Upper lobe of left lung (tissue), 6 donors: ENCODE results near the gene TRAP1. TPM values are rescaled to one million over a fixed set of nuclear protein-coding genes. Genes with fewer than 3 reads are reported as not detected.

Source experiments
- ATAC-seq, 2 donors: fragments of 200-7000 bp; cut with Tn5 transposase; one replicate each; pipeline ENCODE4 v1.9.1; 2022; ENCODE audit warnings: mild to moderate bottlenecking in 2 of 2, moderate library complexity in 2 of 2; ENCODE audit not compliant: low FRiP score in 2 of 2
- DNase-seq, 2 donors: peaks; one replicate each; pipeline ENCODE4 v3.0.0-alpha.2; 2019 to 2020
- H3K27ac ChIP-seq, 4 donors: fragments of 200-600 bp; sonication (generic); one replicate each; pipeline ENCODE4 v1.5.1; 2016 to 2019
- H3K27me3 ChIP-seq, 4 donors: fragments of 200-600 bp; sonication (generic); one replicate each; pipeline ENCODE4 v1.5.1; 2017 to 2019
- H3K36me3 ChIP-seq, 4 donors: fragments of 200-600 bp; sonication (generic); one replicate each; pipeline ENCODE4 v1.5.1; 2016 to 2019
- H3K4me1 ChIP-seq, 4 donors: fragments of 200-600 bp; sonication (generic); one replicate each; pipeline ENCODE4 v1.5.1; 2018 to 2019
- H3K4me3 ChIP-seq, 4 donors: fragments of 200-600 bp; sonication (generic); one replicate each; pipeline ENCODE4 v1.5.1; 2017 to 2019; ENCODE audit warnings: mild to moderate bottlenecking in 2 of 4, moderate library complexity in 1 of 4
- H3K9me3 ChIP-seq, 4 donors: fragments of 200-600 bp; sonication (generic); one replicate each; pipeline ENCODE4 v1.5.1; 2018 to 2019
- EP300 ChIP-seq, 4 donors: sonication (generic); formaldehyde crosslinking; IDR thresholded peaks; one replicate each; pipeline ENCODE4 v1.5.1; 2017; ENCODE audit warnings: antibody characterized with exemption in 4 of 4, control low read depth in 2 of 4
- POLR2A ChIP-seq, 4 donors: fragments of 450-650 bp; IDR thresholded peaks; one replicate each; pipeline ENCODE4 v1.5.1; 2016 to 2017; ENCODE audit warnings: antibody characterized with exemption in 4 of 4, mild to moderate bottlenecking in 2 of 4
- POLR2AphosphoS5 ChIP-seq, 2 donors: sonication (generic); formaldehyde crosslinking; IDR thresholded peaks; one replicate each; pipeline ENCODE4 v1.5.1; 2017; ENCODE audit warnings: antibody characterized with exemption in 2 of 2
- WGBS, 2 donors: methylation state at CpG; one replicate each; pipeline ENCODE4 v1.1.5; 2017 to 2018; 5-methylcytosine and 5-hydroxymethylcytosine counted together
- total RNA-seq, 6 donors: library from RNA; depleted of rRNA in 4 of 6; stranded (reverse); fragments of >200 nt in 4 of 6; gene quantifications; one replicate each; pipeline versions ENCODE4 v1.1.0 to v1.2.1, GENCODE V29; 2016 to 2021
- TF ChIP-seq, protein P1 (sequence below), 6 experiments: fragments of 450-650 bp in 4 of 6; fragments of 200-600 bp in 2 of 6; sonication (generic) in 2 of 6; IDR thresholded peaks; one replicate each; pipeline ENCODE4 v1.5.1; 2016 to 2019; ENCODE audit warnings: antibody characterized with exemption in 6 of 6
- donor health status: DM: no; HTN: no; CAD: no; lungs with moderate emphysema.
- donor health status: DM: no; HTN: yes; CAD: no; lungs with severe emphysema.

TRAP1 gene
- total RNA-seq, 6 donors from 2014 or later: 48.0 to 81.7 (median 55.0) TPM

DNA sequence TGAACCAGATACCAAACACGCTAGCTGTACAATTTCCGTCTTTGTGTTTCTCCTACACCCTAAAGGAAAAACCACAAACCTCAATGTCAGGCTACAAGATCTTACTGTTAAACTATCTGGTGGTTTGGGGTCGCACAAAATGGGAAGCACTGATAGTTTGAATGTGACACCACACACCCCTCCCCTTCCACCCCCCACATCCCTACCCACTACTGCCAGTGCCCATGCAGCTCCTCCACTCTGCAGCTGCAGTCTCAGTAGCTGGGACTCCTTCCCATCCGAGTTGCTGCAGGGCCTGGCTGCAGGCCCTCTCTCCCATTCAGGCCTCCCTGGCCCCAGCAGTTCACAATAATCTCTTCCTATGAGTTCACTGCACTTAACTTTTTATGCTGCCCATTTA, 18.4 kb downstream of the TRAP1 start:
- no peak for ATAC-seq
- Histone ChIP-seq H3K36me3 (peaks cover 0 to 4% (median 0%) of the 10 kb centered on the region in 4 donors), H3K9me3 (no peaks in the 10 kb centered on the region), H3K27ac (no peak overlapping the region), H3K27me3 (no peaks in the 10 kb centered on the region), H3K4me3 (no peak overlapping the region), H3K4me1 (no peaks in the 10 kb centered on the region)
- TF ChIP-seq POLR2AphosphoS5 (IDR thresholded peaks at IDR 0.05): no peak
- DNase-seq: no peak
- WGBS, 2 donors: 75 to 76% methylated on average over 4 of the region's 4 CpGs

DNA sequence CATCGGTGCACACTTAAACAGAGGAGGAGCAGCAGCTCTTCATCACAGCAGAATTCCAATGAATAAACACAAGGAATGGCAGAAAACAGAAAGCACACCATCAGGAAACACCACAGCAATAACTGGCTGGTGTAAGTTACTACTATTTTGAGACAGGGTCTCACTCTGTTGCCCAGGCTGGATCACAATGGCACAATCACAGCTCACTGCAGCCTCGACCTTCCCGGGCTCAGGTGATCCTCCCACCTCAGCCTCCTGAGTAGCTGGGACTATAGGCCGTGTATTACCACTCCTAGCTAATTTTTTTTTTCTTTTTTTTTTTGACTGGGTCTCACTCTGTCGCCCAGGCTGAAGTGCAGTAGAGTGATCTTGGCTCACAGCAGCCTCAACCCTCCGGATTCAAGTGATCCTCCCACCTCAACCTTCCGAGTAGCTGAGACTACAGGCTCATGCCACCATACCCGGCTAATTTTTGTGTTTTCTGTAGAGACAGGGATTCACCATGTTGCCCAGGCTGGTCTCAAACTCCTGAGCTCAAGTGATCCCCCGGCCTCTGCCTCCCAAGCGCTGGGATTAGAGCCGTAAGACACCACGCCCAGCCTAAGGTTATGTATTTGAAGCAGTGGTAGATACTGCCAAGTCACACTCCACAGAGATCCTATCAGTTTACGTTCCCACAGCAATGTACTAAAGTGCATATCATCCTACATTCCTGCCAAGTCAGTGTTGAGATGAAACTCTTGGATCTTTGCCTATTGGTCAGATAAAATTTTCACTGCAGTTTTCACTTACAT, 20.7 kb downstream of the TRAP1 start:
- 79 to 81% methylated on average over 13 of the region's 13 CpGs for WGBS, 2 donors
- Histone ChIP-seq H3K27me3 (no peaks in the 10 kb centered on the region), H3K4me1 (peaks cover 0 to 1% (median 0%) of the 10 kb centered on the region in 4 donors), H3K27ac (no peak overlapping the region), H3K36me3 (no peaks in the 10 kb centered on the region), H3K9me3 (no peaks in the 10 kb centered on the region), H3K4me3 (no peak overlapping the region)
- TF ChIP-seq, protein P1, sequence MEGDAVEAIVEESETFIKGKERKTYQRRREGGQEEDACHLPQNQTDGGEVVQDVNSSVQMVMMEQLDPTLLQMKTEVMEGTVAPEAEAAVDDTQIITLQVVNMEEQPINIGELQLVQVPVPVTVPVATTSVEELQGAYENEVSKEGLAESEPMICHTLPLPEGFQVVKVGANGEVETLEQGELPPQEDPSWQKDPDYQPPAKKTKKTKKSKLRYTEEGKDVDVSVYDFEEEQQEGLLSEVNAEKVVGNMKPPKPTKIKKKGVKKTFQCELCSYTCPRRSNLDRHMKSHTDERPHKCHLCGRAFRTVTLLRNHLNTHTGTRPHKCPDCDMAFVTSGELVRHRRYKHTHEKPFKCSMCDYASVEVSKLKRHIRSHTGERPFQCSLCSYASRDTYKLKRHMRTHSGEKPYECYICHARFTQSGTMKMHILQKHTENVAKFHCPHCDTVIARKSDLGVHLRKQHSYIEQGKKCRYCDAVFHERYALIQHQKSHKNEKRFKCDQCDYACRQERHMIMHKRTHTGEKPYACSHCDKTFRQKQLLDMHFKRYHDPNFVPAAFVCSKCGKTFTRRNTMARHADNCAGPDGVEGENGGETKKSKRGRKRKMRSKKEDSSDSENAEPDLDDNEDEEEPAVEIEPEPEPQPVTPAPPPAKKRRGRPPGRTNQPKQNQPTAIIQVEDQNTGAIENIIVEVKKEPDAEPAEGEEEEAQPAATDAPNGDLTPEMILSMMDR (IDR thresholded peaks at IDR 0.05): no peak
- TF ChIP-seq POLR2A (IDR thresholded peaks at IDR 0.05): no peak
- TF ChIP-seq POLR2AphosphoS5 (IDR thresholded peaks at IDR 0.05): no peak
- TF ChIP-seq EP300 (IDR thresholded peaks at IDR 0.05): no peak
- peak in 1 of 2 donors; percentile 66 for ATAC-seq
- DNase-seq: no peak

GRCh38 chr16:3695610-3696369, 21.5 kb downstream of the TRAP1 start:
- no peak for ATAC-seq
- Histone ChIP-seq H3K4me3 (no peak overlapping the region), H3K4me1 (peaks cover 3 to 9% (median 4%) of the 10 kb centered on the region in 4 donors), H3K36me3 (no peaks in the 10 kb centered on the region), H3K27me3 (no peaks in the 10 kb centered on the region), H3K9me3 (no peaks in the 10 kb centered on the region), H3K27ac (no peak overlapping the region)
- WGBS, 2 donors: 90 to 92% methylated on average over 14 to 19 of the region's 19 CpGs
- no peak for DNase-seq
- TF ChIP-seq, protein P1 (IDR thresholded peaks at IDR 0.05): no peak
- no peak for TF ChIP-seq EP300 (IDR thresholded peaks at IDR 0.05)
- TF ChIP-seq POLR2AphosphoS5 (IDR thresholded peaks at IDR 0.05): no peak
- TF ChIP-seq POLR2A (IDR thresholded peaks at IDR 0.05): no peak

DNA sequence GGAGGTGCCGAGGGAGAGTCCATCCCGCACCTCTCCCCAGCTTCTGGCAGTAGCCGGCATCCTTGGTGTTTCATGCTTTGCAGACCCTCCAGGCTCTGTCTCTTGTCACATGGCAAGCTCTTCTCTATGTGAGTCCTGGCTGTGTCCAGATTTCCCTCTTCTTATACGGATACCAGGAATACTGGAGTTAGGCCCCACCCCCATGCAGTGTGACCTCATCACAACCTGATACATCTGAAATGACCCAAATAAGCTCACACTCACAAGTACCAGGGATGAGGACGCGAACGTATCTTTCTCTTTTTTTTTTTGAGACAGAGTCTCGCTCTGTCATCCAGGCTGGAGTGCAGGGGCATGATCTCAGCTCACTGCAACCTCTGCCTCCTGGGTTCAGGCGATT, 23.3 kb downstream of the TRAP1 start:
- no peaks in the 10 kb centered on the region for H3K9me3 ChIP-seq
- H3K36me3 ChIP-seq: no peaks in the 10 kb centered on the region
- peaks cover 6 to 19% (median 7%) of the 10 kb centered on the region in 4 donors for H3K4me1 ChIP-seq
- no peak for TF ChIP-seq POLR2AphosphoS5 (IDR thresholded peaks at IDR 0.05)
- no peak for TF ChIP-seq POLR2A (IDR thresholded peaks at IDR 0.05)
- TF ChIP-seq, protein P1 (IDR thresholded peaks at IDR 0.05): no peak
- TF ChIP-seq EP300 (IDR thresholded peaks at IDR 0.05): no peak
- no peak overlapping the region for H3K27ac ChIP-seq
- no peak overlapping the region for H3K4me3 ChIP-seq
- 91 to 92% methylated on average over 9 of the region's 9 CpGs for WGBS, 2 donors
- no peak for ATAC-seq
- no peaks in the 10 kb centered on the region for H3K27me3 ChIP-seq
- DNase-seq: no peak

- H3K4me1 ChIP-seq: peaks cover 6 to 19% (median 7%) of the 10 kb centered on the region in 4 donors
- TF ChIP-seq POLR2AphosphoS5 (IDR thresholded peaks at IDR 0.05): no peak
- TF ChIP-seq, protein P1 (IDR thresholded peaks at IDR 0.05): no peak
- TF ChIP-seq POLR2A (IDR thresholded peaks at IDR 0.05): no peak
- TF ChIP-seq EP300 (IDR thresholded peaks at IDR 0.05): no peak
- ATAC-seq (peak in 1 of 2 donors; percentile 17), DNase-seq (no peak)
- H3K4me3 ChIP-seq: no peak overlapping the region
- peaks cover 0 to 19% (median 5%) of the 10 kb centered on the region in 4 donors for H3K36me3 ChIP-seq
- no peaks in the 10 kb centered on the region for H3K9me3 ChIP-seq
- WGBS, 2 donors: 84 to 88% methylated on average over 12 of the region's 12 CpGs
- no peak overlapping the region for H3K27ac ChIP-seq
- no peaks in the 10 kb centered on the region for H3K27me3 ChIP-seq
Observed at GRCh38 chr16:3691761-3692160, 25.6 kb downstream of the TRAP1 start.
